Stimulated activated CD4-positive, alpha-beta T cell treated with anti-CD3 and anti-CD28 coated beads, Interleukin-15, amount 100 ng/mL, for 24 hours (primary cell): ENCODE data around the gene GDI1.
A peak's percentile ranks its signal among the peaks of the same experiment; 100 is the strongest.

Source experiments
- DNase-seq: peaks from one replicate; pipeline ENCODE4 v3.0.0-alpha.2; 2020

The GDI1 gene

DNA sequence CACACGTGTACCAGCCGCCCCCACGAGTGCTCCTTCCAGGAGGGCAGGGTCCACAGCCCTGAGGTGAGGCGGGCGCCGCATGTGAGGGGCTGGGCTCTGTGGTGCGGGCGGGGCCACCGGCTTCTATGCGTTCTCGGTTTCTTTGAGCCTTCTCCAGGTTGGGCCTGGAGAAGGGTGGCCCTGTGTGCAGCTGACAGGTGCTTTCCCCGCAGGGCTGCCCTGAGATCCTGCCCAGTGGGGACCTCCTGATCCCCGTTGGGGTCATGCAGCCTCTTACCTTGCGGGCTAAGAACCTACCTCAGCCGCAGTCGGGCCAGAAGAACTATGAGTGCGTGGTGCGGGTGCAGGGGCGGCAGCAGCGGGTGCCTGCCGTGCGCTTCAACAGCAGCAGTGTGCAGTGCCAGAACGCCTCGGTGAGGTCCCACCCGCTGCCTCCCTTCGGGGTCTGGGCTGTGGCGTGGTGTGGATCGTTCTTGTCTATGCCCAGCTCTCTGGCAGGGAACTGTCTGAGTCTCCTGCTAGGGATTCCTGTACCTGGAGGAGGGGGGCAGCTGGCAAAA lies 27.9 kb downstream of the GDI1 start:
- no peak for DNase-seq

DNA sequence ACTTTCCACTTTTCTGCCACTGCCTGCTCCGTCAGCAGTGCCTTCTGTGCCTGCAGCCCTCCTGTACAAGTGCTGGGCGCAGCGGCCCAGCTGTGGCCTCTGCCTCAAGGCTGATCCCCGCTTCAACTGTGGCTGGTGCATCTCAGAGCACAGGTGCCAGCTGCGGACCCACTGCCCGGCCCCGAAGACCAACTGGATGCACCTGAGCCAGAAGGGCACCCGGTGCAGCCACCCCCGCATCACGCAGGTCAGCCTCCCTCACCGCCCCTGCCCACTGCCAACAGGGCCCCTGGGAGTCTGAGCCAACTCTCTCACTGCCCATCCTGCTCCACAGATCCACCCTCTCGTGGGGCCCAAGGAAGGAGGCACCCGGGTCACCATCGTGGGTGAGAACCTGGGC lies 28.6 kb downstream of the GDI1 start:
- no peak for DNase-seq

DNA sequence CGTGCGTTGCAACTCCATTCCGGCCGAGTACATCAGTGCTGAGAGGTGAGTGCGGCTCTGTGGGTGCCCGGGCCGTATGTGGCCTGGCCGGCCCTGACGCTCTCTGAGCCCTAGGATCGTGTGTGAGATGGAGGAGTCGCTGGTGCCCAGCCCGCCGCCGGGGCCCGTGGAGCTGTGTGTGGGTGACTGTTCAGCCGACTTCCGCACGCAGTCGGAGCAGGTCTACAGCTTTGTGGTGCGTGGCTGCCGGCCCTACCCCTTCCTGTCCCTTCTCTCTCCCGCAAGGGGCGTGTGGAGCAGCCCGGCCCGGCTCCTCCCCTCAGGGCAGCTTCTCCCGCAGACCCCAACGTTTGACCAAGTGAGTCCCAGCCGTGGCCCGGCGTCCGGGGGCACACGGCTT lies 29.1 kb downstream of the GDI1 start:
- no peak for DNase-seq

DNA sequence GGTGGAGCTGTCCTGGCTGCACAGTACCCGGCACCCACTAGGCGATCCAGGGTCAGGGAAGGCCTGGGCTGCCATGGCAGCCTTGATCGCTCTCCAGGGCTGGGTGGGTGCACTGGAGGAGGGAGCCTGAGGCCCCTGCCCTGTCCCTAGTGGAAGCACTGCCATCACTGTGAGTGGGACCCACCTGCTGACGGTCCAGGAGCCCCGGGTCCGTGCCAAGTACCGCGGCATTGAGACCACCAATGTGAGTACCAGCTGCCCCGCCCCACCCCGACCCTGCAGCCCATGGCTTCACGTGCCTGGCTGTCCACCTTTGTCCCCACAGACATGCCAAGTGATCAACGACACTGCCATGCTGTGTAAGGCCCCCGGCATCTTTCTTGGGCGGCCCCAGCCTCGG lies 30.0 kb downstream of the GDI1 start:
- DNase-seq, result no peak

DNA sequence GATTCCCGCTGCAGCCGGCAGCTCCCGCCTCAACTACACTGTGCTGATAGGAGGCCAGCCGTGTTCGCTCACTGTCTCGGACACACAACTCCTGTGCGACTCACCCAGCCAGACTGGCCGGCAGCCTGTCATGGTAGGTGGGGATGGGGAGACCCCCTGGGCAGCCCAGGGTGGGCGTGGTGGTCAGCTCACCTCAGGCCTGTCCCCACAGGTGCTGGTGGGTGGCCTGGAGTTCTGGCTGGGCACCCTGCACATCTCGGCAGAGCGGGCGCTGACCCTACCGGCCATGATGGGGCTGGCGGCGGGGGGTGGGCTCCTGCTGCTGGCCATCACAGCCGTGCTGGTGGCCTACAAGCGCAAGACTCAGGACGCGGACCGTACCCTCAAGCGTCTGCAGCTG lies 30.6 kb downstream of the GDI1 start:
- no peak for DNase-seq

DNA sequence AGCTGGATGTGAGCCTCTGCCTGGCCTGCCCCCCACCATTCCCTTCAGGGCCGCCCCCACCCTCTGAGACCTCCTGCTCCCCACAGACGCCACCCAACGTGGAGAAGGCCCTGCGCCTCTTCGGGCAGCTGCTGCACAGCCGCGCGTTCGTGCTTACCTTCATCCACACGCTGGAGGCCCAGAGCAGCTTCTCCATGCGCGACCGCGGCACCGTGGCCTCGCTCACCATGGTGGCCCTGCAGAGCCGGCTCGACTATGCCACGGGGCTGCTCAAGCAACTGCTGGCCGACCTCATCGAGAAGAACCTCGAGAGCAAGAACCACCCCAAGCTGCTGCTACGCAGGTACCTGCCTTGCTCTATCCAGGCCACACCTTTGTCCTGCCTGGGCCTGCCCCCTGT lies 31.3 kb downstream of the GDI1 start:
- no peak for DNase-seq

DNA sequence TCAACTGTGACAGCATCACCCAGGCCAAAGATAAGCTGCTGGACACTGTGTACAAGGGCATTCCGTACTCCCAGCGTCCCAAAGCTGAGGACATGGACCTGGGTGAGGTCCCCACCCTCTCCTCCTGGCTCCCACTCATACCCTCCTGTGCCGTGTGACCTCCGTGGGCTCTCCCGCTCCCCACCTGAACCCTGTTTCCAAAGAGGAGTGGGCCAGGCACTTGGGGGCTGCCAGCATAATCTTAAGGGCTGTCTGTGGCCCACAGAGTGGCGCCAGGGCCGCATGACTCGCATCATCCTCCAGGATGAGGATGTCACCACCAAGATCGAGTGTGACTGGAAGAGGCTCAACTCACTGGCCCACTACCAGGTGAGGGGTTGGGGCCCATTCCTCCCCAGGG lies 32.2 kb downstream of the GDI1 start:
- no peak for DNase-seq

DNA sequence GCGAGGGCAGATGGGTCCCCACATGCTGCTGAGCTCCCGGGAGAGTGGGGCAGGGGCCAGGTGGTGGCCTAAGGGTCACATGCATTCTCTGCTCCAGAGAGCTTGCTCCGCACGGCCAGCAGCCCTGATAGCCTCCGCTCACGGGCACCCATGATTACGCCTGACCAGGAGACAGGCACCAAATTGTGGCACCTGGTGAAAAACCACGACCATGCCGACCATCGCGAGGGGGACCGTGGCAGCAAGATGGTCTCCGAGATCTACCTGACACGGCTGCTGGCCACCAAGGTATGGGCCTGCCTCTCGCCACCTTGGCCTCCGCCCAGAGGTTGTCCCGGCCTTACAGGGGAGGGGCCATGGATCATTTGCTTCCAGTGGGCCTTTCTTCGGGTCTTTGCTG lies 32.9 kb downstream of the GDI1 start:
- no peak for DNase-seq

DNA sequence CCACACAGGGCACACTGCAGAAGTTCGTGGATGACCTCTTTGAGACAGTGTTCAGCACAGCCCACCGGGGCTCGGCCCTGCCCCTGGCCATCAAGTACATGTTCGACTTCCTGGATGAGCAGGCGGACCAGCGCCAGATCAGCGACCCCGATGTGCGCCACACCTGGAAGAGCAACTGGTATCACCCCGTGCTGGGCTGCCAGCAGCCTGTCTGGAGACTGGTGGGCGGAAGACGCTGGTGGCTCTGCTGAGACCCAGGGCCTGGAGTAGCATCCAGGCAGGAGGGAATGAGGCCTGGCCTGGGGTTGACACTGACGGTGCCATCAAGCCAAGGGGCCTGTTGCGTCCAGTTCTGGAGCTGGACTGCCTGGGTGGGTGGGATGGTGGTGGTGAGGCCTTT lies 33.5 kb downstream of the GDI1 start:
- no peak for DNase-seq

DNA sequence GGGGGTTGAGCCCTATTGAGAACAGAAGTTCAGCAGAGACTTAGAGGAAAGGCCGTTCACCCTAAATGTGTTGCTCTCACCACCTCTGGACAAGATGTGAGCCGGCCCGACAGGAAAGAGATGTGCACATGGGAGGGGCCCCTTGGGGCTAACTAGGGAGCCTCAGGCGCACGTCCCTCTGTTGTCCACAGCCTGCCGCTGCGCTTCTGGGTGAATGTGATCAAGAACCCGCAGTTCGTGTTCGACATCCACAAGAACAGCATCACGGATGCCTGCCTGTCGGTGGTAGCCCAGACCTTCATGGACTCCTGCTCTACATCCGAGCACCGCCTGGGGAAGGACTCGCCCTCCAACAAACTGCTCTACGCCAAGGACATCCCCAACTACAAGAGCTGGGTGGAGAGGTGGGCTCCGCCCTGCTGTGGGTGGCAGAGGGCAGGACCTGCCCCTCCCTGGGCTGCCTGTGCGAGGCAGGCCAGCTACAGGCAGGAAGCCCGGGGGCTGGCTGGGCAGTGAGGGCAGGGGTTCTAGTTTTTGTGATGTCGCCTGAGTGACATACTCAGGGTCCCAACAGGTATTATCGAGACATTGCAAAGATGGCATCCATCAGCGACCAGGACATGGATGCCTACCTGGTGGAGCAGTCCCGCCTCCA lies 34.1 kb downstream of the GDI1 start:
- DNase-seq, result no peak

DNA sequence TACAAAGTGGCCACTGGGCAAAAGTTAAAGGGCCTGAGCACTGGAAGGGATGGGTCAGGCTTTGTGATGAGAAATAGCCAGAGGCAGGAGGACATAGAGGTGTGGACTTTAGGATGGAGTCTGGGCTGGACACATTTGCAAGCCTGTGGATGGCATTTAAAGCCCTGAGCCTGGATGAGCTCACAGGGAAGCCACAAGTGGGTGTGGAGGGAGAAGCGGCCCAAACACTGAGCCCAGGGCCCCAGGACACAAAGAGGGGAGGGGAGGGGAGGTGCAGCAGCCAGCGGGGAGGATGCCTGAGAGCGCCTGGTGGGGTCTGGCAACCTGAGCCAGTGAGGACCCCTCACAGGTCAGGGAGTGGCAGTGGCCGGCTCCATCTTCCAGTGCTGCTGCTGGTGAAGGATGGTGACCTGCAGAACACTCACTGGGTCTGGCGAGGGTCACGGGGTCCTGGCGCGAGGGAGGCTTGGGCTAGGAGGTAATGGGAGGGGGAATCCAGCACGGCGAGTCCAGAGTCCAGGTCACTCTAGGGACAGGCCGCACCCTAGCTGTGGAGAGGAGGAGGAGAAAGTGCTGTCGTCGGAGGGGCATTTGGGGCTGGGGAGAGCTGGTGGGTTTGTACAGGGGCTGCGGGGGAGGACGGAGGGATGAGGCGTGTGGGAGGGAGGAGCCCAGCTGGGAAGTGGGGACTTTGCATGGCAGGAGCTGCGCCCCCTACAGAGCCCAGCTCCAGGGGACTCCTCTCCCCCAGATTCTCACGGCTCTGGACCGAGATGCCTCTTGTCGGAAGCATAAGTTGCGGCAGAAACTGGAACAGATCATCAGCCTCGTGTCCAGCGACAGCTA lies 35.1 kb downstream of the GDI1 start:
- DNase-seq, result no peak

DNA sequence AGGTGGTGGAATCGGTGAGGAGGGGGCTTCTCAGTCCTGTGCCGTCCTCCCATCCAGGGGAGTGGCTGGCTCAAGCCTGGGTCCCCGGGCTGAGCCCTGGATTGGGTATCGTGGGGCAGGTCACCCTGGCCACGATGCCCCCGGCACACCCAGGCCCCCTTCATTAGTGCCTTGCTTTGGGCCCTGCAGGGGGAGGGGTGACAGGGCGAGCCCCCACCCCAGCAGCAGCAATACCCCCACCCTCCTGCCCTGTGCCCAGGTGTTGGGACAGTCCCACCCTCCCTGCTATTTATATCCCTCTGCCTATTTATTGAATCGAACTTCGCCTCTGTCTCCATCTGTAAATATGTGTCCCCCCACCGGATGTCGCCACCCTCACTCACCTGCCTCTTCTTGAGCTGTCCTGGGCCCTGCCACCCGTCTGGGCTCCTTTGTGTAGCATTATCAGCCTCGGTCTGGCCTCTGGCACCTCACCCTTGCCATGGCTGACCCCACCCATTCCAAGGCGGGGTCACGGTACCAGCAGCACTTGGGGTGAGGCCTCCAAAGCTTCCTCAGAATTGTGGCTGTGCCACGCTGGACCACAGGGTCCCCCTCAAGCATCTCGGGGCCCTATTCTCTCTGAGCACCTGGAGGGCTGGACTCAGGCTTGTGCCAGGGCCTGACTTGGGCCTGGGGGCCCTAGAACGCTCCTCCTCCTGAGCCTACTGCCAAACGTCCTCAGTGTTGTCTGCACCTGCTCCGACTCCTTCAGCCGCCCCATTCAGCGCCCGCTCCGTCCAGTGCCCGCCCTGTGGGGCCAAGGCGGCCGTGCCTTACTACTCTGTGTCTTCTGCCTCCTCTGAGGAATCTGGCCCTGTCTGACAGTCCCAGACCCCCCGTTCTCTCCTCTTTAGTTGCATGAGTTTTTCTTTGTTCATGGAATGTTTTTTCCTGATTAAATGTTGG lies 36.0 kb downstream of the GDI1 start:
- DNase-seq, result no peak

DNA sequence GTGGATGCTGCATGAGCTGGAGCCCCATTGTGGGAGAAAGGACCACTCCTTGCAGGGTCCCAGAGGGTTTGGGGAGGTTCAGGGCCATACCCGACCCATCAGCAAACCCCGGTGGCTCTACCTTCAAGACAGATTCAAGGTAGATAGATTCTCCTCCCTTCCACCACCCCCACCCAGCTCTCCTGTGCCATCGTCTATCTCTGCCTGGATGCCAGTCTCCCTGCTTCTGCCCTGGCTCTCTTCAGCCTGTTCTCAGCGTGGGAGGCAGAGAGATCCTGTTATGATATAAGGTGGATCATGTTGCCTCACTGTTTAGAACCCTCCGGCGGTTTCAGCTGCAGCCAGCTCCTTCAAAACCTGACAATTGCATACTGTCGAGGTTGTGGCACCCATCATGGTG lies 36.7 kb downstream of the GDI1 start:
- DNase-seq, result no peak

DNA sequence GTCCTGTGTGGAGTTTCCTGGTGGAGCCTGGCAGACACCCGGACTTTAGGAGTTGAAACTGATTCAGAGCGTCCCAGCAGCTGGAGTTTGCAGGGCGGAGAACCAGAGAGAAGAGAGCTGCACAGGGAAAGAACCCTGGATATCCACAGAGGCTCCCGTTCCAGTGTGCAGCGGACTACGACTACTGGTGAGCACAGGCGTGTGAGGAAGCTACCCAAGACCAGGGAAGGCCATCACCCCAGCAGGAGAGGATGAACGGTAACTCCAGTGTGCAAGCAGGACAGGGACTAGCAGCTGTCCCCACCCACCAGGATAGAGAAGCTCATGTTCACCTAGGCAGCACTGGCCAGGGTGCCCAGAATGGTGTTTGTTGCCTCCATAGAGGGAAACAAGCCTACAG lies 39.9 kb downstream of the GDI1 start:
- DNase-seq, result no peak

DNA sequence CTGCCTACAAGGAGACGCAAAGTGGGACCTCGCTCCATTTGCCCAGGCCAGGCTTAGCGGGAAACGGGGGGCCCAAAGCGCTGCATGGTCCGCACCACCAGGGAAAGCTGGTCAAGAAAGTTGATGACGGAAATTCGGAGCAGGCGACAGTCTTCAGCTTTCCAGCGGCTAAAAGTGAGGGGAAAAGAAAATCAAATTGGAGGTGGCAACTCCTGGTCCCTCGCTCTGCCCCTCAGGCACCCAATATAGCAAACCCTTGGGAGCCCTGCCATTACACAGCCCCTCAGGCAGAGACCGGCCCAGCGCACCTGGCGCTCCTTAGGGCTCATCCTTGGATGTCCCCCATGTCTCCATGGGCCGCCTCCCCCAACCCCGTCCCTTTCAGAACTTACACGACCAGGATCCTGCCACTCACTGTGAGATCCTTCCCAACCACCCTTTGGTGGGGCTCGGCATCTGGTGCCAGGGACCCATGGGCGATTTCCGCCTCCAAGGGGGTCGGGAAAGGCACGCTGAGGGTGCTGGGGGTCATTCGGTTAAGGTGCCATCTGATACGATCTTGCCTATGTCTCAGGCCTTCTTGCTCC lies 41.0 kb downstream of the GDI1 start:
- no peak for DNase-seq

DNA sequence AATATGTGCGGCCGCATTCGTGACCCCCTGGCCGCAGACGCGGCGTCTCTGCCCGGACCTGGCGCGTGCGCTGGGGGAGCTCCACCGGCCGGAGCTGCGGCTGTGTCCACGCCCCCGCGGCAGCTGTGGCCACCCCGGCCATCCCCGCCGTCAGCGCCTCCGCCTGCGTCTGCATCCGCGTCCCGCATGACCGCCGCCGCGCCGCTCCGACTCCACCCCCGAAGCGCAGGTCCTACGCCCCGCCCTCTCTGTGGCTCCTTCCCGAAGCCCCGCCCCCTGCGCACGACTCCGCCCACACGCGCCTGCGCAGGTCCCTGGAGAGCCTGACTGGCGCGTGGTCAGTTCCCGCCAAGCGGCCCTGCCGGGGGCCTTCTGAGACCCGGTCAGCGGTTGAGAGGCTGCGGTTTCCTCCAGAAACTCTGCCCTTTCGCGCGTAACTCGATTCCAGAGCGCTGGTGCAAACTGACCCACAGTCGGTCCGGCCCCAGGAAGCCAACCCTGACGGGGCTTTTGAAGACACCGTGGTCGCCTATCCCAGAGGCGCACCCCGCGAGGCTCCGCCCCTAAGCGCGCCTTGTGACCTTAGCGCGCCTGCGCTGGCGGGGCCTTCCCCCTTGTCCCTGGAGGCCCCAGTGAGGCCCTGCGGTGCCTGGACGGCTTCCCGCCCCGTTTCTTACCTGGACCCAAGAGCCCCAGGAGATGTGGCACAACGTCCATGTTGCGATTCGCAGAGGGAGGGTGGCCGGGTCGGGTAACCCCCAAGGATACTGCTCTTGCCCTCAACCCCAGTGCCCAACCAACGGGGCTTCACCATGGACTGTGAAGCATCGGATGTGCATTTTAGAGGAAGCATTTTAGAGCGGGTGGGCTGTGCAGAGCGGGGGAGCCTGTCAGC lies 42.0 kb downstream of the GDI1 start, which contains the start of gene LAGE3:
Gene LAGE3 (minus strand): TSS at position 554 of the 895 bp plus-strand sequence. CDS start 366 bp downstream, at position 188.
- DNase-seq, result peak; percentile 95

DNA sequence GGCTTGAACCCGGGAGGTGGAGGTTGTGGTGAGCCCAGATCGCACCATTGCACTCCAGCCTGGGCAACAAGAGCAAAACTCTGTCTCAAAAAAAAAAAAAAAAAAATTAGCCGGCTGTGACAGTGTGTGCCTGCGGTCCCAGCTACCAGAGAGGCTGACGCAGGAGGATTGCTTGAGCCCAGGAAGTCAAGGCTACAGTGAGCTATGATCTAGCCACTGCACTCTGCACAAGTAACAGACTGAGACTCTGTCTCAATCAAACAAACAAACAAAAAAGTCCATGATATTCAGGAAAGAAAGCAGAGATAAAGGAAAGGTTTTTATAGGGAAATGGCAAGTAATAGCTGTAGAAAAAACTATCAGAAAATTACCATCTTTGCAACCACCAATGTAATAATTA lies 44.2 kb downstream of the GDI1 start:
- DNase-seq, result no peak

DNA sequence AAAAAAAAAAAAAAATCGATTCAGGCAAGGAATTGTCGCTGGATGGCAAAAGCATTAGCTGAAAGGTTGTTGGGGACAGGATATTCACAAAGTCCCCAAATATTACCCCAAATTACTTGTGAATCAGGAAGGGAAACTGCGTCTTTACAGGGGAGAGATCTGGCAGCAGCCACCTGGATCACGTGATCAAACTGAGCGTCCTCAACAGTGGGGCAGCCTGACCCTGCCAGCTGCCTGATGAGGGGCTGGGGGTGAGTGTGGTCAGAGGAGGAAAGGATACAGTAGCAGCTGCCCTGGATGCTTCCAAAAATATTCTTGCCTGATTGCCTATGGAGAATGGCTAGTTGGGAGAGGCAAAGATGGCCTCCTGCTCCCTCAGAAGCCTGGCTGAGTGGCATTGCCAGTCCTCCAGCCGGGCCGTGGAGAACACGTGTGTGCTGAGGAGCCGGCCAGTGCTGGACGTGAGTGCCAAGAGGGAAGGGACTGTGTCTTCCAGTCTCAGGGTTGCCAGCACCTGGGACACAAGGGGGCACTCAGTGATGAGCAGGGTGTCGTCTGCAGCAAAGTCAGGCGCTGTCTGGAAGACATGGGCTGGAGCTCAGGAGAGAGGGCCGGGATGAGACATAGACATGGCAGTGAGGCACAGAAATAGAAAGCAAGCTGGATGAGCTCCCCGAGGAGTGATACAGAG lies 45.1 kb downstream of the GDI1 start:
- DNase-seq, result no peak

DNA sequence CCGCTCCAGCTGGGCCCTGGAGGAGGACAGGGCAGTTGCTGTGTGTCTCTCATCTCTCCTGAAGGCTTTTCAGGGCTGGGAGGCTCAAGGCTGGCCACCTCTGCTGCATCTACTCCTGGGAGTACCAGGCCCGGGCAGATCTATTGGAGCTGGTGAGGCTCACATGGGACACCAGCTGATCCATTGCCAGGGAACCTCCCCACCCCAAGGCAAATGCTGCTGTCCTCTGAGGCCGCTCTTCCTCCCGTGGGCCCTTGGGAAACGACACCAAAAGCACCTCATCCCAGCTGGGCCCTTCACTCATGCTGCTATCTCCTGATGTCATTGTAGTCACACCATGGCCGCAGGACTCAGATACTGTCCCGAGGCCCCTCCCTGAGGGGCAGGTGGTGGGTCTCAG lies 45.8 kb downstream of the GDI1 start:
- DNase-seq, result no peak

DNA sequence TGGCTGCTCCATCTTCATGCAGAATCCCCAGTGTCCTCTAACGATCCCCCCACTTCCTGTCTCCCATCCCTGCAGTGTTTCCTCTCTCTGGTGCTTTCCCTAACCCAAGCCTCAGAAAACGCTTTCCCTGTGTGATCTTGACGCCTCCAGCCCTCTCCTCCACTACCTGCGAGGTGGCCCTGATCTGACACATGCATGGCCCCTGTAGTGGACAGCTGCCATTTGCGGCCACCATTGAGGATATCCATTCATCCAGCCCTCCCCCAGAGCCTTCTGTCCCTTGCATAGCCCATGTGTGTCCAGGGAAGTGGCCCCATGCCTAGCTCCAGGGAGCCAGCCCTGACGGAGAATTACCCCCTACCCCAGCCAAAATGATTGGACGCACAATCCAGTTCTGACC lies 46.4 kb downstream of the GDI1 start:
- no peak for DNase-seq
